ENCODE measurements around the gene ARHGEF39.
"Not testable (repeated sequence)": the region's sequence is repeated elsewhere in the genome, so short reads cannot be mapped to it uniquely, and the experiment has no call there.

Gene ARHGEF39

DNA sequence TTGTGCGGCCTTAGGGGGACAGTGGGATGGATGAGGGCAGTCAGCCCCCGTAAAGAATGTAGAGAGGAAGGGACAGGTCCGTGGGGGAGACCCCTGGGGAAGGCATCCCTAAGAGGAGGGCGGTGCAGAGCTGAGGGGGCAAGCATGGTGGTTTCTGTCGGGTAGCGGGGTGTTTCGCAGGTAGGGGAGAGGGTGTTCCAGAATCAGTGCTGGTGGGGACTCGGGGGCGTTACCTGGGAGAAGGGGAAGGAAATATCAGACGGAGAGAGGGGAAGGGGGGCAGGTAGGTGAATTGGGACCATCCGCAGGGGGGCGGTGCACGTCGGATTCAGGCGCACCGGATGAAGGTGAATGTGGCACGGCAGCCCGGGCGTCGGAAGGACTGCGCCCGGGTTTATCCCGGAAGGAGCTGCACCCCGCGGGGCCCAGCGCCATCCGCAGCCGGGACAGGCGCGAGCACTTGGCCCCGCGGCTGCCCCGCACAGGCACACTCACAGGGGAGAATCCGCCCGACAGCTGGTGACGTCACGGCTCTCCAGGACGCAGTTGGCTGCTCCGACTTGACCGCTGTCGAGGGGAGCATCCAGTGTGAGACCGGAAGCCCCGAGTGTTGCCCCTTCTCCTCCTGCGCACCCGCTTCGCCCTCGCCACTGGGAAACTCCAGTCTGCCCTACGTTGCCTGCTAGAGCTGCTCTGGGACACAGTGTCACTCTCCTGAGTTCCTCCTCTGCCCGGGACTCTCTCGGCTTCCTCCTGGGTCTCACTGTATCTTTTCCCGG, 48.1 kb downstream of the ARHGEF39 start:
- peak in 1 of 2 experiments; percentile 33 for DNase-seq

DNA sequence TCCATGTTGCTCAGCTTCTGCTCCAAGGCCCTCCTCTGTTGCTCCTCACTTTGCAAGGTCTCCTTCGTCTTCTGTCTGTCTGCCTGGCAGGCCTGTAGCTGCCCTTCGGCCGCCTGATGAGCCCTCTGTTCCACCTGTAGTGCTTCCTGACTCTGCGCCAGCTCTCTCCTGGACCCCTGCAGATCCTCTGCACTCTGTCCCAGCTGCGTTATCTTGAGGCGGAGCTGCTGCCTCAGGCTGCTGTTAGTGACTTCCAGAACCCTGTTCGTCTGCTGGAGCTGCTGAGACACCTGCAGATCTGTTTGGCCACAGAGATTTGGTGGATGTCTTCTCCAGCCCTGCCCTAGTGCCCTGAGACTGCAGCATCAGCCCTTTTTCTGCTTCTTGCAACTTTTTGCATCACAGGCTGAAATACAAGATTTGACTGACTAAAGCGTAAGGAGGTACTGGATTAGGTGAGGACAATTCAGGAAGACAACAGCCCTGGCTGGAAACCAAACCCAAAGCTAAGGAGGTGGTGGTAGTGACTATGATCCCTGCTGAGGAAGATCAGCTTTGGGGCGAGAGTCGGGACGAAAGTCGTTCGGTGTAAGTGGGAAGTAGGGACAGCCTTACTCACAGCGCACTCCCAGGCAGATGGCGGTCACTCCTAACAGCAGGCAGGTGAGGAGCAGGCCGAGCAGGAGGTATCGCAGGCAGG, 48.9 kb downstream of the ARHGEF39 start:
- DNase-seq, result no peak

DNA sequence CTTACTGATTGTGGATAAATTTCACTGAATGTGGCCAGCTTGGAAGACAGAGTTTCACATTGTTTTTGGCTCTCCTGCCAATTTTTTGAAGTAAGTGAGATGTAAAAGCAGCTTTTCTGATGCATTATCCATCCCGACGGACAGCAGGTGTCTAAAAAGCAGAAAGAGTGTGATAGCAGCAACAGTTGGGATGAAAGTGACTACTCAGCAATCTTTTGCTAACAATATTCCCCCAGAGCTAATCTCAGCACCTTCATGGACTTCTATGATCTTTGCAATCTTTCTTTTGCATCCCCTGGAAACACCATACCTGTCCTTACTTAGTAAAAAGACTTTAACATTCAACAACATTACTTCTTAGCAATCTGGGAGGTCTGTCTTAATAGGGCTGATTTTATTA, 52.2 kb downstream of the ARHGEF39 start:
- no peak for DNase-seq

DNA sequence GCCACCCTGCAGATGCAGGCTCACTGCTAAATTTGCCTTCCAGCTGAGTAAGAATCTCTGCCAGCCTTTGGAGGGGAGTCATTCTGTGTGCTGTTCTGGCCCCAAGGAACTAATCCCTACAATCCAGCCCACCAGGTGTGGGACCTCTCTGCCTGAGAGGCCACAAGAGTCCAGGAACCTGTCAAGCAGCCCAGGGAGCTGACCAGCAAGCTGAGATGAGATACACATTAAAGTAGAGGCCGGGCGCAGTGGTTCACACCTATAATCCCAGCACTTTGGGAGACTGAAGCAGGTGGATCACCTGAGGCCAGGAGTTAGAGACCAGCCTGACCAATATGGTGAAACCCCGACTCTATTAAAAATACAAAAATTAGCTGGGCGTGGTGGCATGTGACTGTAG, 52.9 kb downstream of the ARHGEF39 start:
- DNase-seq, result not testable (repeated sequence)

DNA sequence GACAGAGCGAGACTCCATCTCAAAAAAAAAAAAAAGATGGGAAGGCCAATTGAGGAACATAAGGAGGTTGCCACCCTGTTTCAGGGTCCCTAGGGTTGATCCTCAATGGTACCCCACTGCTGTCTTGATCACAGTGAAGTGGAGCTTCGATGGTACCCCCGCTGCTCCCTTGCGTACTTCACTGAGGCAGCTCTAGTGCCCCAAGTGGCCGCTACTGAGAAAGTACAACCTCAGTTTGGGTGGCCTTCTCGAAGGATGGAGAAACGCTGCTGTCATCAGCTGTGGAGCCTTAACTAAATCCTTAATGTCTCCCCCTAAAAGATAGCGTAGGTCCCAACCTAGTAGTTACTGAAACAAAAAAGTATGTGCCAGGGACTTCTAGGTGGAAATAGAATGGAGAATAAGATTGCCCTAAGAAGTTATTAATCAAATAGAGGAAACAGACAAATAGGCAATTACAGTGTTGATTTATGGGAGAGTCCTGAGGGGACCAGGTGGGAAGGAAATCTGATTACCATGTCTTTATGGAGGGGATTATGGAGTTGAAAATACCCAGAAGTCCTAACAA, 53.7 kb downstream of the ARHGEF39 start:
- peak; percentile 12 to 37 for DNase-seq

DNA sequence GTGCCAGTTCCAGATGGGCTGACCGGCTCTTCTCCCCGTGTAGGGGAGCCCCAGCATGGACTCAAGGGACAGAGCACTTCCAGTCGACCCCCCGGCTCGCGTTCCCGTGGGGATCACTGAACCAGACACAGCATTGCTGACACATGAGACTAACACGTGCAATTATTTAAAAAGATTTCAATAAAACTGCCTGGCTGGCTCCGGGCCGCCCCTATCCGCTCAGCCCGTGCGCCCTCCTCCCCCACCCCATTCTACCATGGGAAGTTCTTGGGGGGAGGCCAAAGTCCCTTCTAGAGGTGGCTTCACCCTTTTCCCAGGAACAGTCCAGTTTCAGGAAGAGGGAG, 55.2 kb downstream of the ARHGEF39 start:
- DNase-seq, result no peak

Data from NCI-H524 (cell line).